Measurements from ENCODE around the gene ITLN2.
"Not testable (repeated sequence)": the region's sequence is repeated elsewhere in the genome, so short reads cannot be mapped to it uniquely, and the experiment has no call there.

GRCh38 chr1:160933305-160933704, 21.3 kb downstream of the ITLN2 start:
- TF ChIP-seq POLR2A (IDR thresholded peaks at IDR 0.05; ENCODE audit: low read depth, low read length); POLR2AphosphoS5 (IDR thresholded peaks at IDR 0.05; ENCODE audit: low read depth, low read length); TAF1 (IDR thresholded peaks at IDR 0.05; ENCODE audit: borderline replicate concordance, low read depth, low read length): not testable (repeated sequence)

Measured in GM12892 (cell line).